Retinal pigment epithelial cell (primary cell): ENCODE measurements around the gene MYMX.
"Not testable (repeated sequence)": the region's sequence is repeated elsewhere in the genome, so short reads cannot be mapped to it uniquely, and the experiment has no call there.

Experiments
- DNase-seq: peaks from one replicate; pipeline ENCODE4 v3.0.0-alpha.2; 2010; ENCODE audit warnings: low read depth
- H3K4me3 ChIP-seq: 2 replicates; pipeline ENCODE4 v1.5.1; 2011; ENCODE audit warnings: mild to moderate bottlenecking, low read length, control low read depth, moderate library complexity
- CTCF ChIP-seq: conservative IDR thresholded peaks from 2 replicates; pipeline ENCODE4 v1.5.1; 2011; ENCODE audit warnings: low read depth, low read length, control low read depth, inconsistent platforms

Gene MYMX

GRCh38 chr6:44180406-44180805, 36.3 kb upstream of the MYMX start:
- no peak overlapping the region for H3K4me3 ChIP-seq
- no peak for TF ChIP-seq CTCF
- DNase-seq = no peak

GRCh38 chr6:44180886-44181285, 35.8 kb upstream of the MYMX start:
- no peak for DNase-seq
- no peak for TF ChIP-seq CTCF
- no peak overlapping the region for H3K4me3 ChIP-seq

GRCh38 chr6:44181784-44182183, 34.9 kb upstream of the MYMX start:
- H3K4me3 ChIP-seq, DNase-seq: not testable (repeated sequence)

GRCh38 chr6:44182911-44183390, 33.8 kb upstream of the MYMX start:
- no peak for TF ChIP-seq CTCF
- H3K4me3 ChIP-seq = no peak overlapping the region
- DNase-seq = no peak

GRCh38 chr6:44183783-44184182, 32.9 kb upstream of the MYMX start:
- H3K4me3 ChIP-seq = no peak overlapping the region
- DNase-seq = no peak
- no peak for TF ChIP-seq CTCF

GRCh38 chr6:44185356-44185755, 31.4 kb upstream of the MYMX start:
- H3K4me3 ChIP-seq, DNase-seq: not testable (repeated sequence)

GRCh38 chr6:44185953-44186634, 30.6 kb upstream of the MYMX start:
- no peak for TF ChIP-seq CTCF
- no peak overlapping the region for H3K4me3 ChIP-seq
- DNase-seq = no peak

- H3K4me3 ChIP-seq = no peak overlapping the region
- TF ChIP-seq CTCF = no peak
- no peak for DNase-seq
These were observed 30.1 kb upstream of the MYMX start for GRCh38 chr6:44186635-44187025.
